GM20000 (cell line): ENCODE results near the gene C5AR2.
"Not testable (repeated sequence)": the region's sequence is repeated elsewhere in the genome, so short reads cannot be mapped to it uniquely, and the experiment has no call there.

Experiments used
- DNase-seq: peaks from one replicate; pipeline ENCODE4 v3.0.0; 2012; ENCODE audit warnings: low spot score
- TF ChIP-seq, protein P1 (sequence below): IDR thresholded peaks from 2 replicates; pipeline ENCODE4 v1.5.1; 2012; ENCODE audit warnings: mild to moderate bottlenecking, control low read depth; ENCODE audit errors: extremely low read depth, missing control alignments

Gene C5AR2

DNA sequence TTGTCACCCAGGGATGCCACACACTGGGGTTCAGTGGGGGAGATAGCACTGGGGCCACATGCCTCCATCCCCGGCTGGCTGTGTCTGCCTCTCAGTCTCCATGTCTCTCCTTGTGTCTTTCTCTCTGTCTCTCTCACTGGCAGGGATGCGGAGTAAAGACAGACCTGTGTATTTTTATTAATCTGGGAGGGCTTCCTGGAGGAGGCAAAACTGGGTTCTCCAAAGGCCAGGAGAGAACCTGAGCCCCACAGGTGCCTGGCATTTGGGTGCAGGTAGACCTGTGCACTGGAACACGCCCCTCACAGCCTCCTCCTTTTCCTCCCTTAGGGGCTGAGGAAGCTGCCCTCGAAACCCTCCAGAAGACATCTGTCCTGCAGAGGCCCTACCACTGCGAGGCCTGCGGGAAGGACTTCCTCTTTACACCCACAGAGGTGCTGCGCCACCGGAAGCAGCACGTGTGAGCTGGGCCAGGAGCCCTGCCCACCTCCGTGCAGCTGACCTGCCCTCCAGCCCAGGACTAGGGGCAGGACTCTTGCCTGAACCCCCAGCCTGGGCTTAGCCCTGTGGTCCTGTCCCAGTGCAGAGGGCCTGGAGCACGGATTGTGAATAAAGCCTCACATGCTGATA lies 49.8 kb downstream of the C5AR2 start:
- TF ChIP-seq, protein P1, sequence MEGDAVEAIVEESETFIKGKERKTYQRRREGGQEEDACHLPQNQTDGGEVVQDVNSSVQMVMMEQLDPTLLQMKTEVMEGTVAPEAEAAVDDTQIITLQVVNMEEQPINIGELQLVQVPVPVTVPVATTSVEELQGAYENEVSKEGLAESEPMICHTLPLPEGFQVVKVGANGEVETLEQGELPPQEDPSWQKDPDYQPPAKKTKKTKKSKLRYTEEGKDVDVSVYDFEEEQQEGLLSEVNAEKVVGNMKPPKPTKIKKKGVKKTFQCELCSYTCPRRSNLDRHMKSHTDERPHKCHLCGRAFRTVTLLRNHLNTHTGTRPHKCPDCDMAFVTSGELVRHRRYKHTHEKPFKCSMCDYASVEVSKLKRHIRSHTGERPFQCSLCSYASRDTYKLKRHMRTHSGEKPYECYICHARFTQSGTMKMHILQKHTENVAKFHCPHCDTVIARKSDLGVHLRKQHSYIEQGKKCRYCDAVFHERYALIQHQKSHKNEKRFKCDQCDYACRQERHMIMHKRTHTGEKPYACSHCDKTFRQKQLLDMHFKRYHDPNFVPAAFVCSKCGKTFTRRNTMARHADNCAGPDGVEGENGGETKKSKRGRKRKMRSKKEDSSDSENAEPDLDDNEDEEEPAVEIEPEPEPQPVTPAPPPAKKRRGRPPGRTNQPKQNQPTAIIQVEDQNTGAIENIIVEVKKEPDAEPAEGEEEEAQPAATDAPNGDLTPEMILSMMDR: no peak
- peak; percentile 46 for DNase-seq

DNA sequence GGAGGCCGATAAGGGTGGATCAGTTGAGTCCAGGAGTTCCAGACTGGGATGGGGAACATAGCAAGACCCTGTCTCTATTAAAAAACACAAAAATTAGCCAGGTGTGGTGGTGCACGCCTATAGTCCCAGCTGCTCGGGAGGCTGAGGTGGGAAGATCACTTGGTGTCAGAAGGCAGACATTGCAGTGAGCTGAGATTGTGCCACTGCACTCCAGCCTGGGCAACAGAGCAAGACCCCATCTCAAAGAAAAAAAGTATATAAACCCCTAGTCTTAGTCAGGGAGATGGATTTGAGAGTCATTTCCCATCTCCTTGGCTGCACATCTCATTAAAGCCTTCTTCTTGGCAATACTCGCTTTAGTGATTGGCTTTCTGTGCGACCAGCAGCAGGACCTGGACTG lies 51.9 kb downstream of the C5AR2 start:
- not testable (repeated sequence) for DNase-seq

DNA sequence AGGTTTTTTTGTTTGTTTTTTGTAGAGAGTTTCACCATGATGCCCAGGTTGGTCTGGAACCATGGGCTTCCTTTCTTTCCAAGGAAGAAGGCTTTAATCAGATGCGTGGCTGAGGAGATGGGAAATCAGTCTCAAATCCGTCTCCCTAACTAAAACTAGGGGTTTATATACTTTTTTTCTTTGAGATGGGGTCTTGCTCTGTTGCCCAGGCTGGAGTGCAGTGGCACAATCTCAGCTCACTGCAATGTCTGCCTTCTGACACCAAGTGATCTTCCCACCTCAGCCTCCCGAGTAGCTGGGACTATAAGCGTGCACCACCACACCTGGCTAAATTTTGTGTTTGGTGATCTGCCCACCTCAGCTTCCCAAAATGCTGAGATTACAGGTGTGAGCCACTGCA lies 52.6 kb downstream of the C5AR2 start:
- DNase-seq: not testable (repeated sequence)

DNA sequence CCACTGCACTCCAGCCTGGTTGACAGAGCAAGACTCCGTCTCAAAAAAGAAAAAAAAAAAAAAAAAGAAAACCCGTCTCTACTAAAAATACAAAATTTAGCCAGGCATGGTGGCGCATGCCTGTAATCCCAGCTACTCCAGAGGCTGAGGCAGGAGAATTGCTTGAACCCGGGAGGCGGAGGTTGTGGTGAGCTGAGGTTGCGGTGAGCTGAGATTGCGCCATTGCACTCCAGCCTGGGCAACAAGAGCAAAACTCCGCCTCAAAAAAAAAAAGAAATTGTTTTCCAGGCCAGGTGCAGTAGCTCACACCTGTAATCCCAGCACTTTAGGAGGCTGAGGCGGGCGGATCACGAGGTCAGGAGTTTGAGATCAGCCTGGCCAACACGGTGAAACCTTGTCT lies 54.6 kb downstream of the C5AR2 start:
- DNase-seq: not testable (repeated sequence)

DNA sequence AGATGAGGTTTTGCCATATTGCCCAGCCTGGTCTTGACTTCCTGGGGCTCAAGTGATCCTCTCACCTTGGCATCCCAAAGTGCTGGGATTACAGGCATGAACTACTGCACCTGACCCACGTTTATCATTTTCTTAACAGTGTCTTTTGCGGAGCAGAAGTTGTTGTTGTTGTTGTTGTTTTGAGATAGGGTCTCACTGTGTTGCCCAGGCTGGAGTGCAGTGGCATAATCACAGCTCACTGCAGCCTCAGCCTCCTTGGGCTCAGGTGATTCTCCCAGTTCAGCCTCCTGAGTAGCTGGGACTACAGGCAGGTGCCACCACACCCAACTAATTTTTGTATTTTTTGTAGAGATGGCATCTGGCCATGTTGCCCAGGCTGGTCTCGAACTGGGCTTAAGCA lies 55.6 kb downstream of the C5AR2 start:
- DNase-seq: not testable (repeated sequence)

DNA sequence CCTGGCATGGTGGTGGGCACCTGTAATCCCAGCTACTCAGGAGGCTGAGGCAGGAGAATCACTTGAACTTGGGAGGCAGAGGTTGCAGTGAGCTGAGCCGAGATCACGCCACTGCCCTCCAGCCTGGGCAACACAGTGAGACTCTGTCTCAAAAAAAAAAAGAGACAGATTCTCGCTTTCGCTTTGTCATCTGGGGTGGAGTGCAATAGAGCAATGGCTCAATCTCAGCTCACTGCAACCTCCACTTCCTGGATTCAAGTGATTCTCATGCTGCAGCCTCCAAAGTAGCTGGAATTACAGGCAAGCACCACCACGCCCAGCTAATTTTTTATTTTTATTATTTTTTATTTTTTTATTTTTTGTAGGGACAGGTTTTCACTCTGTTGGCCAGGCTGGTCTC lies 56.7 kb downstream of the C5AR2 start:
- DNase-seq: not testable (repeated sequence)

DNA sequence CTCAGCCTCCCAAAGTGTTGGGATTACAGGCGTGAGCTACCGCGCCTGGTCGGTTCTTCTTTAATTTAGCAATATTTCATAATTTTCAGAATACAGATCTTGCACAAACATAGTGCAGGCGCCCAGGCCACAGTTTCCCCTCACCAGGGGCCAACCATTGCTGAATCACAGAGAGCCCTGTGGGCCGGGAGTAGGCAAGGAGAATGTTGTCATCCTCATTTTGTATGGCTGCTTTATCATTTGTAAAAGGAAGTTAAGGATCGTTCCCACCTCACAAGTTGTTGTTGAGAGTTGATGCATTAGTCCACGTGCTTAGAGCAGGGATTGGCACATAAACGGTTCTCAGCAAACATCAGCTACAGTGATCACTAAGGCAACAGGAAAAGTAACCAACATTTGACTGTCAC lies 57.2 kb downstream of the C5AR2 start:
- DNase-seq: no peak

DNA sequence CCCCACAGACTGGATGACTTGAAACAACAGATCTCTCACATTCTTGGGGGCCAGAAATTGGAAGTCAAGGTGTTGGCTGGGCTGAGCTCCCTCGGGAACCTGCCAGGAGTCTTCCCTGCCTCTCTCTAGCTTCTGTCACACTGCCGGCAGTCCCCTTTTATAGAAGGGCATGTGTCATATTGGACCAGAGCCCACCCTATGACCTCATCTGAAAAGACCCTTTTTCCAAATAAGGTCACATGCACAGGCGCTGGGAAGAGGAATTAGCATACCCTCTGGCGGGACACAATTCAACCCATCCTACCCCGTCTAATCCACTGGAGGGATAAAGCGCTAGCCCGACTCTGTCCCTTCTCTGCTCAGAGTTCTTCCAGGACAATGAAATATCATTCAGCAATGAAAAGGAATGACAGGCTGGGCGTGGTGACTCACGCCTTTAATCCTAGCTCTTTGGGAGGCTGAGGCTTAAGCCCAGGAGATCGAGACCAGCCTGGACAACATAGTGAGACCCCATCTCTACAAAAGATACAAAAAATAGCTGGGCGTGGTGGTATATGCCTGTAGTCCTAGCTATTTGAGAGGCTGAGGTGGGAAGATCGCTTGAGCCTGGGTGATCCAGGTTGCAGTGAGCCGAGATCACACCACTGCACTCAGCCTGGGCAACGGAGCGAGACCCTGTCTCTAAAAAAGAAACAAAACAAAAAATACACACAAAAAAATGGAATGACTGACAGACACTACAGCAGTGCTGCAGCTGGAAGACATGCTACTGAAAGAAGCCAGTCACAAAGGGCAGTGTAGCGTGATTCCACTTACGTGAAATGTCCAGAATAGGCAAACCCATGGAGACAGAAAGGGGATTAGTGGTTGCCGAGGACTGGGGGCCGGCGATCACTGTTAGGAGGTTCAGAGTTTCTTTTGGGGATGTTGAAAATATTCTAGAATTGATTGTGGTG lies 58.8 kb downstream of the C5AR2 start:
- TF ChIP-seq, protein P1: no peak
- DNase-seq: no peak

More for the DNA sequence above, 57.2 kb downstream of the C5AR2 start:
- TF ChIP-seq, protein P1: no peak

DNA sequence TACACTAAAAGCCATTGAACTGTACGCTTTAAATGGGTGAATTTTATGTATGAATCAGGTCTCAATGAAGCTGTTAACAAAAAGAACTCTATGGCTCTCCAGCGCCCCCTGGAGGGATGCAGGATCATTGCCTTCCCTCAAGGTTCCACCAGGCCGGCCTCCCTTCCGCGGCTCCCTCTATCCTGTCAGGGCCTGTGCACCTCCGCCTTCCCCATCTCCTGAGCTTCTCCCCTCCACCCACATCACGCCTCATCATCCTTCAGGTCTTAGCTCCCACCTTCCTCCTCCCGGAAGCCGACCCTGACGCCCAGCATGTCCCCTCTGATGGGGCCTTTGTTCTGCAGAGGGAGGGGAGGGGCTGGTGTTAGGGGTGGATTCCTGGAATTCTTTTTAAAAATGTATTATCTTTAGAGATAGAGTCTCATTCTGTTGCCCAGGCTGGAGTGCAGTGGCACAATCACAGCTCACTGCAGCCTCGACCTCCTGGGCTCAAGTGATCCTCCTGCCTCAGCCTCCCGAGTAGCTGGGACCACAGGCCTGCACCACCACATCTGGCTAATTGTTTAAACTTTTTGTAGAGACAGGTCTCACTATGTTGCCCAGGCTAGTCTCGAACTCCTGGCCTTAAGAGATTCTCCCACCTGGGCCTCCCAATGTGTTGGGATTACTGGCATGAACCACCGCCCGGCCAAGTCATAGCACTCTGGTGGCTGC lies 59.7 kb downstream of the C5AR2 start:
- peak; percentile 83 for DNase-seq
- TF ChIP-seq, protein P1: peak; percentile 77
